ENCODE data around the gene VAV1.

Gene VAV1

GRCh38 chr19:6894313-6894712 is 121.8 kb downstream of the VAV1 start:
- DNase-seq (ENCODE audit: low read depth): no peak

- no peak for DNase-seq (ENCODE audit: low read depth)
Measured at GRCh38 chr19:6903446-6903845, 130.9 kb downstream of the VAV1 start.

- no peak for DNase-seq (ENCODE audit: low read depth)
Measured at GRCh38 chr19:6906559-6907060, 134.1 kb downstream of the VAV1 start.
